ENCODE measurements around the gene STAT5A. TPM values are rescaled to one million over a fixed set of nuclear protein-coding genes. Genes with fewer than 3 reads are reported as not detected.

The STAT5A gene
- total and polyA plus RNA-seq, 9 of the 15 experiments (the other 6 are each of a cell fraction or from before 2014, with no cell fraction given) = 79.9 to 415 (median 196) TPM

DNA sequence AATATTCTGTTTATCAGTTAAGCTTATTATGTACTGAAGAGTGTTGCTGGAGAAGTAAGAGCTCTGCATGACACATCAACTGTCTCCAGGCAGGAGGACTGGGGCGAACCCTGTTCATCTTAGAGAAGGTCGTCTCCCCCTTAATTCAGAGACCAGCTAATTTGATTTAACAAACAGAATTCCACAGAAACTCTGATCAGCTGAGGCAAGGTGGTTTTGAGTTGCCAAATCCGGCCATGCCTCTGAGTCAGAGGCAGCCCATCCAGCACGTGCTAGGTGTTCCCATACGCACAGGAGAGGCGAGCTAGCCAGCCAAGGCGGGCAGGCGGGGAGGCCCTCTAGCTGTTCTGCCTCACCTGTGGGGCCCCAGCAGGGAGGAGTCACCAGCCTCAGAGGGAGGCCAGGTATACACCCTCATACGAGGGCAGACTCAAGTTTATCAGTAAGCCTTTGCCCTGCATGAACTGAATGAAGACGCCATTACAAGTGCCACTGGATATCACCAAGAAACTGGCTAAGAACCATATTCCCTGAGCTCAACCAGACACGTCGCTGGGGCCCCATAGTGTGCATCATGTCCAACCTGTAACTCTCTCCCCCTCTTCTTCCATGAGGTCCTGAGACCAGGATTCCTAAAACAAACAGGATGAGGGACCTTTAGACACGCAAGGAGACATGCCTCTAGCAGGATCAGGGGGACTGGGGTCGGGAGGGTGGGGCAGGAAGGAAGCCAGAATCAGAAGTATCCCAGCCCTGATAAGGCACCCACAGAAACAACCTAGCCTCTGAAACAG lies 25.7 kb downstream of the STAT5A start (continued):
- TF ChIP-seq, protein P1, sequence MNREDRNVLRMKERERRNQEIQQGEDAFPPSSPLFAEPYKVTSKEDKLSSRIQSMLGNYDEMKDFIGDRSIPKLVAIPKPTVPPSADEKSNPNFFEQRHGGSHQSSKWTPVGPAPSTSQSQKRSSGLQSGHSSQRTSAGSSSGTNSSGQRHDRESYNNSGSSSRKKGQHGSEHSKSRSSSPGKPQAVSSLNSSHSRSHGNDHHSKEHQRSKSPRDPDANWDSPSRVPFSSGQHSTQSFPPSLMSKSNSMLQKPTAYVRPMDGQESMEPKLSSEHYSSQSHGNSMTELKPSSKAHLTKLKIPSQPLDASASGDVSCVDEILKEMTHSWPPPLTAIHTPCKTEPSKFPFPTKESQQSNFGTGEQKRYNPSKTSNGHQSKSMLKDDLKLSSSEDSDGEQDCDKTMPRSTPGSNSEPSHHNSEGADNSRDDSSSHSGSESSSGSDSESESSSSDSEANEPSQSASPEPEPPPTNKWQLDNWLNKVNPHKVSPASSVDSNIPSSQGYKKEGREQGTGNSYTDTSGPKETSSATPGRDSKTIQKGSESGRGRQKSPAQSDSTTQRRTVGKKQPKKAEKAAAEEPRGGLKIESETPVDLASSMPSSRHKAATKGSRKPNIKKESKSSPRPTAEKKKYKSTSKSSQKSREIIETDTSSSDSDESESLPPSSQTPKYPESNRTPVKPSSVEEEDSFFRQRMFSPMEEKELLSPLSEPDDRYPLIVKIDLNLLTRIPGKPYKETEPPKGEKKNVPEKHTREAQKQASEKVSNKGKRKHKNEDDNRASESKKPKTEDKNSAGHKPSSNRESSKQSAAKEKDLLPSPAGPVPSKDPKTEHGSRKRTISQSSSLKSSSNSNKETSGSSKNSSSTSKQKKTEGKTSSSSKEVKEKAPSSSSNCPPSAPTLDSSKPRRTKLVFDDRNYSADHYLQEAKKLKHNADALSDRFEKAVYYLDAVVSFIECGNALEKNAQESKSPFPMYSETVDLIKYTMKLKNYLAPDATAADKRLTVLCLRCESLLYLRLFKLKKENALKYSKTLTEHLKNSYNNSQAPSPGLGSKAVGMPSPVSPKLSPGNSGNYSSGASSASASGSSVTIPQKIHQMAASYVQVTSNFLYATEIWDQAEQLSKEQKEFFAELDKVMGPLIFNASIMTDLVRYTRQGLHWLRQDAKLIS (CRISPR knock-in tag; IDR thresholded peaks at IDR 0.05) = 0 out of 2 replicates have a peak, but pooled peaks have one; percentile 51
- TF ChIP-seq HNRNPUL1 (IDR thresholded peaks at IDR 0.05; ENCODE audit: low read length) (no peak), ZC3H4 (CRISPR knock-in tag; IDR thresholded peaks at IDR 0.05; ENCODE audit: borderline replicate concordance) (no peak), NCOA4 (IDR thresholded peaks at IDR 0.05; ENCODE audit: partially characterized antibody) (no peak), ZBTB17 (CRISPR knock-in tag; IDR thresholded peaks at IDR 0.05) (peak; percentile 72; the same call in 1 of the 2 replicates), ZNF76 (CRISPR knock-in tag; IDR thresholded peaks at IDR 0.05; ENCODE audit: borderline replicate concordance) (peak; percentile 95), NEUROD1 (IDR thresholded peaks at IDR 0.05; ENCODE audit: borderline replicate concordance, low read depth, low read length, partially characterized antibody) (peak; percentile 38)
- TF ChIP-seq, protein P2, sequence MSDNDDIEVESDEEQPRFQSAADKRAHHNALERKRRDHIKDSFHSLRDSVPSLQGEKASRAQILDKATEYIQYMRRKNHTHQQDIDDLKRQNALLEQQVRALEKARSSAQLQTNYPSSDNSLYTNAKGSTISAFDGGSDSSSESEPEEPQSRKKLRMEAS (CRISPR knock-in tag; IDR thresholded peaks at IDR 0.05) = peak; percentile 80
- TF ChIP-seq, protein P3, sequence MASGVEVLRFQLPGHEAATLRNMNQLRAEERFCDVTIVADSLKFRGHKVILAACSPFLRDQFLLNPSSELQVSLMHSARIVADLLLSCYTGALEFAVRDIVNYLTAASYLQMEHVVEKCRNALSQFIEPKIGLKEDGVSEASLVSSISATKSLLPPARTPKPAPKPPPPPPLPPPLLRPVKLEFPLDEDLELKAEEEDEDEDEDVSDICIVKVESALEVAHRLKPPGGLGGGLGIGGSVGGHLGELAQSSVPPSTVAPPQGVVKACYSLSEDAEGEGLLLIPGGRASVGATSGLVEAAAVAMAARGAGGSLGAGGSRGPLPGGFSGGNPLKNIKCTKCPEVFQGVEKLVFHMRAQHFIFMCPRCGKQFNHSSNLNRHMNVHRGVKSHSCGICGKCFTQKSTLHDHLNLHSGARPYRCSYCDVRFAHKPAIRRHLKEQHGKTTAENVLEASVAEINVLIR (CRISPR knock-in tag; IDR thresholded peaks at IDR 0.05) = 0 out of 2 replicates have a peak, but pooled peaks have one; percentile 11
- TF ChIP-seq, protein P4, sequence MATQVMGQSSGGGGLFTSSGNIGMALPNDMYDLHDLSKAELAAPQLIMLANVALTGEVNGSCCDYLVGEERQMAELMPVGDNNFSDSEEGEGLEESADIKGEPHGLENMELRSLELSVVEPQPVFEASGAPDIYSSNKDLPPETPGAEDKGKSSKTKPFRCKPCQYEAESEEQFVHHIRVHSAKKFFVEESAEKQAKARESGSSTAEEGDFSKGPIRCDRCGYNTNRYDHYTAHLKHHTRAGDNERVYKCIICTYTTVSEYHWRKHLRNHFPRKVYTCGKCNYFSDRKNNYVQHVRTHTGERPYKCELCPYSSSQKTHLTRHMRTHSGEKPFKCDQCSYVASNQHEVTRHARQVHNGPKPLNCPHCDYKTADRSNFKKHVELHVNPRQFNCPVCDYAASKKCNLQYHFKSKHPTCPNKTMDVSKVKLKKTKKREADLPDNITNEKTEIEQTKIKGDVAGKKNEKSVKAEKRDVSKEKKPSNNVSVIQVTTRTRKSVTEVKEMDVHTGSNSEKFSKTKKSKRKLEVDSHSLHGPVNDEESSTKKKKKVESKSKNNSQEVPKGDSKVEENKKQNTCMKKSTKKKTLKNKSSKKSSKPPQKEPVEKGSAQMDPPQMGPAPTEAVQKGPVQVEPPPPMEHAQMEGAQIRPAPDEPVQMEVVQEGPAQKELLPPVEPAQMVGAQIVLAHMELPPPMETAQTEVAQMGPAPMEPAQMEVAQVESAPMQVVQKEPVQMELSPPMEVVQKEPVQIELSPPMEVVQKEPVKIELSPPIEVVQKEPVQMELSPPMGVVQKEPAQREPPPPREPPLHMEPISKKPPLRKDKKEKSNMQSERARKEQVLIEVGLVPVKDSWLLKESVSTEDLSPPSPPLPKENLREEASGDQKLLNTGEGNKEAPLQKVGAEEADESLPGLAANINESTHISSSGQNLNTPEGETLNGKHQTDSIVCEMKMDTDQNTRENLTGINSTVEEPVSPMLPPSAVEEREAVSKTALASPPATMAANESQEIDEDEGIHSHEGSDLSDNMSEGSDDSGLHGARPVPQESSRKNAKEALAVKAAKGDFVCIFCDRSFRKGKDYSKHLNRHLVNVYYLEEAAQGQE (IDR thresholded peaks at IDR 0.05; ENCODE audit: borderline replicate concordance) = no peak
- TF ChIP-seq, protein P4 (CRISPR knock-in tag; IDR thresholded peaks at IDR 0.05; ENCODE audit: low read depth) = peak; percentile 77

All from K562 (cell line).